ENCODE results near the gene TNFRSF6B.

- TF ChIP-seq CTCF (IDR thresholded peaks at IDR 0.05; ENCODE audit: borderline replicate concordance, extremely low read depth, low read length, poor library complexity, severe bottlenecking), result peak; percentile 17
- TF ChIP-seq EZH2 (IDR thresholded peaks at IDR 0.05; ENCODE audit: borderline replicate concordance, low read depth, low read length, severe bottlenecking), result no peak
Observed at GRCh38 chr20:63739130-63740069, 42.9 kb downstream of the TNFRSF6B start, which contains the start of gene SLC2A4RG.
